SJCRH30 (cell line): Measurements from ENCODE around the gene ST7. TPM values are rescaled to one million over a fixed set of nuclear protein-coding genes. Genes with fewer than 3 reads are reported as not detected.

Experiments
- DNase-seq, 2 experiments: peaks; one replicate each; pipeline ENCODE4 v3.0.0-alpha.2; 2015 to 2020
- H3K27ac ChIP-seq: fragments of 250-450 bp; sonication (Bioruptor Pico); 2 replicates; pipeline ENCODE4 v1.5.1; 2020; ENCODE audit warnings: mild to moderate bottlenecking, moderate library complexity
- H3K27me3 ChIP-seq: fragments of 250-450 bp; sonication (Bioruptor Pico); 2 replicates; pipeline ENCODE4 v1.5.1; 2020; ENCODE audit warnings: mild to moderate bottlenecking, moderate library complexity
- H3K36me3 ChIP-seq: fragments of 250-450 bp; sonication (Bioruptor Pico); 2 replicates; pipeline ENCODE4 v1.5.1; 2020; ENCODE audit warnings: mild to moderate bottlenecking, moderate library complexity
- H3K4me1 ChIP-seq: fragments of 250-450 bp; sonication (Bioruptor Pico); 2 replicates; pipeline ENCODE4 v1.5.1; 2020; ENCODE audit warnings: mild to moderate bottlenecking, moderate library complexity
- H3K4me3 ChIP-seq: fragments of 250-450 bp; sonication (Bioruptor Pico); 2 replicates; pipeline ENCODE4 v1.5.1; 2020; ENCODE audit warnings: mild to moderate bottlenecking, moderate library complexity
- H3K9me3 ChIP-seq: fragments of 250-450 bp; sonication (Bioruptor Pico); replicated peaks from 2 replicates; pipeline ENCODE4 v1.5.1; 2020; ENCODE audit warnings: mild to moderate bottlenecking, moderate library complexity
- total RNA-seq: library from RNA; depleted of rRNA; stranded (reverse); fragments of >200 nt; shearing (Covaris generic); gene quantifications from 2 replicates; pipeline ENCODE4 v1.2.3, GENCODE V29; 2014

The ST7 gene
- total RNA-seq, 1 experiment from 2014 or later: 35.7 TPM

- Histone ChIP-seq H3K27ac (peak overlapping the region; percentile 59), H3K9me3 (no peaks in the 10 kb centered on the region), H3K36me3 (no peaks in the 10 kb centered on the region; the same call in 1 of the 2 replicates), H3K27me3 (no peaks in the 10 kb centered on the region), H3K4me1 (peaks cover 49% of the 10 kb centered on the region), H3K4me3 (no peak overlapping the region)
- DNase-seq: no peak
These were observed 52.1 kb downstream of the ST7 start for GRCh38 chr7:117005449-117005848.

GRCh38 chr7:117006907-117007684, 53.8 kb downstream of the ST7 start:
- no peak overlapping the region for H3K27ac ChIP-seq
- H3K4me3 ChIP-seq: no peak overlapping the region
- DNase-seq: no peak
- H3K4me1 ChIP-seq: peaks cover 63% of the 10 kb centered on the region
- H3K27me3 ChIP-seq: no peaks in the 10 kb centered on the region
- H3K36me3 ChIP-seq: no peaks in the 10 kb centered on the region
- H3K9me3 ChIP-seq: no peaks in the 10 kb centered on the region

DNA sequence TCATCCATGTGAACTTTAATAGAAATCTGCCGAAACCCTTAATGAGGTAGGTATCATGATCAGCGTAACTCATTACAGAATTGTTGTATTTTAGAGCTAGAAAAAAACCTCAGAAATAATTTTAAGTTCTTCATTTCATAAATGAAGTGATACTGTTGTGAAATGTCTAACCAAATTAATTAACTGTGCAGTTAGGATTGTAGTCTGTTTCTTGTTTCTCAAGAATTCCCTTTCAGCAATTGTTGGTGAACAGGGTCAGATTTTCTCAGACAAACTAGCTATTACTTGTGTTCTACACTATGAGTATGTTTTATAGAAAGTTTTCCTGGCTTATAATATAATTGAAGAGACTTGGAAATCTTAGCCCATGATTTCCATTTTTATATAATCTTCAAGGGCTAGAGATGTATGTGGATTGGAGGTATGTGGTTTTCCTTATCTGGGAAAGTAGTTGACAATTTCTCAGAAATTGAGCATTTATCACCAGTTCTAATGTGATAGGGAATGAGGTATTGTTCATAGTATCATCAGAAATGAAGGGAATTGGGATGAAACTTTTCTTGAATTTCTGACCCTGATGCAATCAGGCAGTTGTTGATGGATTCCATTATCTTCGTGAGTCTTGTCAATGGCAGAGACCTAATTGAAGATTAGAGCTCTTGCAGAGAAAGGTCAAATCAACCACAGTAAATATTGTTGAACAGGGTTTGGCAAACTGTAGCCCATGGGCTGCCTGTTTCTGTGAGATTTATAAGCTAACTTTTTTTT, 55.0 kb downstream of the ST7 start:
- Histone ChIP-seq H3K36me3 (no peaks in the 10 kb centered on the region; the same call in 1 of the 2 replicates), H3K4me1 (peaks cover 68% of the 10 kb centered on the region)

DNA sequence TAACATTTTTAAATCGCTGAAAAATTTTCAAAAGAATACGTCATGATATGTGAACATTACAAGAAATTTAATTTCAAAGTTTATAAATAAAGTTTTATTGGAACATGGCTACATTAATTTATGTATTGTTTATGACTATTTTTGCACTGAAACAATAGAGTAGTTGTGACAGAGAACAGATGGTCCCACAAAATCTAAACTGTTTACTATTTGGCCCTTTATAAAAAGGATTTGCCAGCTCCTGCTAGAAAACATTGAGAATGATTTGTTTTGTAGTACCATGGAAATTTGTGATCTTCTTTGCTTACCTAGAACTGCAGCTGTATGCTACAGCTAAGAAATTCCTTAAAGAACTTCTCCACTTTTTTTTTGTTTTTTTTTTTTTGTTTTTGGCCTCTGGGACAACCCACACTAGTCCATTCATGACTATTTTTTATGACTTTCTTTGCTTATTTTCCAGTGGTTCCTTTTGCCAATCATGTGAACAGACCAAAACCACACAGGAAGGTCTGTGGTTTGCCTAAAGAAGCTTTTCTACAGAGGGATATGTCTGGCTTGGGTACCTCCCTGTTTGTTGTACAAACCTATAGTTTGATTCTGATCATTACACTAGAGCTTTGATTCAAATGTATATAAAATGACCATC, 55.7 kb downstream of the ST7 start:
- Histone ChIP-seq H3K36me3 (no peaks in the 10 kb centered on the region; the same call in 1 of the 2 replicates), H3K27me3 (no peaks in the 10 kb centered on the region), H3K9me3 (no peaks in the 10 kb centered on the region), H3K4me3 (no peak overlapping the region), H3K27ac (peak overlapping the region; percentile 32), H3K4me1 (peaks cover 70% of the 10 kb centered on the region)
- DNase-seq: peak; percentile 40 to 83

More for the DNA sequence above, 55.0 kb downstream of the ST7 start:
- Histone ChIP-seq H3K4me3 (no peak overlapping the region), H3K27ac (peak overlapping the region; percentile 32; the same call in 1 of the 2 replicates), H3K9me3 (no peaks in the 10 kb centered on the region), H3K27me3 (no peaks in the 10 kb centered on the region)
- DNase-seq: no peak

GRCh38 chr7:117009705-117010361, 56.5 kb downstream of the ST7 start:
- Histone ChIP-seq H3K36me3 (no peaks in the 10 kb centered on the region; the same call in 1 of the 2 replicates), H3K4me1 (peaks cover 69% of the 10 kb centered on the region), H3K27ac (no peak overlapping the region; the same call in 1 of the 2 replicates), H3K4me3 (no peak overlapping the region), H3K9me3 (no peaks in the 10 kb centered on the region), H3K27me3 (no peaks in the 10 kb centered on the region)
- no peak for DNase-seq

DNA sequence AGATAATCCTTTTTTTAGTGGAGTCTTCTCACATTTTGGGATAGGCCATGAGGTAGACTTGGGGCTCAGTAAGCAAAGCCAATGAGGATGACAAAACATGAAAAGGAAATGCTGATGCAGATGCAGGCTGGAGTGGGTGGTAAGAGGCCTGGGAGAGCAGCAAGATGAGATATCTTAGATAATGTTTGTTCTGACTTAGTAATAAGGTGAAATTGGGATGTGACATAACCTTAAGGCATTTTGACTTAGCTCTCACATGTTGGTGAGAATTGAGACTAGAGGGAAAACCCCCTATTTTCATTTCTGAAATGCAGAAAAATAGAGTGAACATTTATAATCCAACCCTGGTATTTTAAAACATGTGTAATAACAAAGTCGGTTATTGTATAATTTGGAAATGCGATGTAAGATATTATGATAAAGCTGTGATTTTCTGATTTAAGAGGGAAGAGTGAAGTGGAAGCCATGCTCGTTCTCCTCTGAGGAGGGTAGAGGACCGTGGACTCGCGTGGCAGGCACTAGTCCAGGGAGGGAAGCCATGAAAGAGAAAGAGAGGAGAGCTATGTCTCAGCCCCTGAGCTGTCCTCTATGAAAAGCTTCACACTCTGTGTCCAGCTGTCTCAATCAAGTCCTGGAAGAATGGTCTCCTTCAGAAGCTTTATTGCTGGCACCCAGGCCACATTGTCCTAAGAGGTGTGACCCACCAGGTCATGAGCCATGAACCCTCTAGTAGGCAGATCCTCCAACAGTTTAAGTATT, 57.3 kb downstream of the ST7 start:
- Histone ChIP-seq H3K27me3 (no peaks in the 10 kb centered on the region), H3K27ac (no peak overlapping the region), H3K36me3 (no peaks in the 10 kb centered on the region; the same call in 1 of the 2 replicates), H3K4me1 (peaks cover 62% of the 10 kb centered on the region), H3K9me3 (no peaks in the 10 kb centered on the region), H3K4me3 (no peak overlapping the region)
- DNase-seq: no peak

DNA sequence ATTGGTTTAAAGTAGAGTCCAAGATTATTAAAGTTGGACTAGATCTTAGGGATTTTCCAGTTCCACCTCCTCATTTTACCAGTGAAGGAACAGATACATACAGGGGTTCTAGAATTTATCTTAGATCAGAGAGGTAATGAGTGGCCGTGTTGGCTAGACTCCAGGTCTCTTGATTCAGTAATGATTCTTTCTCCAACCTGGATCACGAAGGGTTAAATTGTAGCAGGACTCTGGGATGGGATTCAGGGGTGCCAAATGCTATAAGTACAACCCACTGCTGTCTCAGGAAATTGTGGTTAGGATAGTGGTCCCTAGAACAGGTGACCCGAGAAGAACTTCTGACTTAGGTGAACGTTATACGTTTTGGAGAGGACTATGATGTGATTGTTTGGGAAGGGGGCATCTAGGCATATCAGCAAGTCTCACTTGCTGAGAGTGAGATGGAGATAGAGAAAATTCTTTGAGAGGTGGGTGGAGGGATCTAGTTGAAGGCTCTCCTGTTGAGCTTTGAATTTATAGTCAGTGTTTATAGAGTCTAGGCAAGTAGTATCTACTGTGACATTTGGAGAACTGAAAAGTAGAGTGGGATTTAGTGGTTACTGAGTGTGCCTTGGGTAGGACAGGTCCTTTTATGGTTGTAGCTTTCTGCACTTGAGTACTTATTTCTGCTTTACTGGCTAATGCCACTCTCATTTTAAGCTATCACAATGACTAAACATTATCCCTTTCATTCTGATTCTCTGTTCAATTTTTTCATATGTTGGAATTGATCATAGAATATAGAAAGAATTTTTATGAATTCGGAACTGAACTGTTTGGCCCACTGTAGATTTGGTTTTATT, 58.3 kb downstream of the ST7 start:
- Histone ChIP-seq H3K27me3 (no peaks in the 10 kb centered on the region), H3K4me1 (peaks cover 55% of the 10 kb centered on the region), H3K36me3 (no peaks in the 10 kb centered on the region; the same call in 1 of the 2 replicates), H3K9me3 (no peaks in the 10 kb centered on the region), H3K27ac (no peak overlapping the region), H3K4me3 (no peak overlapping the region)
- DNase-seq: peak in 1 of 2 experiments; percentile 54

DNA sequence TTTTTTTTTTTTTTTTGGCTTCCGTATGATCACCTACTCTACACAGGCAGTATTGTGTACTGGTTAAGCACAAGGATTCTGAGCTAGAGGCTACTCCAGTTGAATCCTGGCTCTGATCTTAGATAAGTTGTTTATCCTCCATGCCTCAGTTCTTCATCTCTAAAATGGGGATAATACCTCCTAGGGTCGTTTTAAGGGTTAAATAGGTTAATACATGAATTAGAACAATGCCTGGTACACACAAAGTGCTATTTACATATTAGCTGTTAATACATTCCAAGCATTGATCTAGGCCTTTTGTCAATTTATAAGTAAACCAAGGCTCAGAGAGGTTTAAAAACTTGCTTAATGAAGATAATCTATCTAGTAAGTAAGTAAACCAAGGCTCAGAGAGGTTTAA, 59.0 kb downstream of the ST7 start:
- no peaks in the 10 kb centered on the region for H3K27me3 ChIP-seq
- no peak for DNase-seq

DNA sequence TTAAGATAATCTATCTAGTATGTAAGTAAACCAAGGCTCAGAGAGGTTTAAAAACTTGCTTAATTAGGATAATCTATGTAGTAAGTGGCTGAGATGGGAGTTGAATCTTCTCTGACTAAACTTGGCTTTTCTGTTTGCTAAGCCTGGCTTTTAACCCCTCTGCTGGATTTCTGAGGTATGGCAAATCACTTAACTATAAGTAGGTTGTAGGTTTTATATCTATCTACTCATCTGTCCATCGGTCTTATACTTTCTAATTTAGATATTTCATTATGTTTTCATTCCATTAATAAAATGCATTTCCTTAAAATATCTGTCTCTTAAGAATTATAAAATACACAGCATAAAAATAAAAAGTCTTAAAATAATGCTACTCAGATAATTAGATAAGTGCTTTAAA, 59.4 kb downstream of the ST7 start:
- Histone ChIP-seq H3K9me3 (no peaks in the 10 kb centered on the region), H3K4me1 (peaks cover 53% of the 10 kb centered on the region), H3K36me3 (no peaks in the 10 kb centered on the region; the same call in 1 of the 2 replicates), H3K27ac (no peak overlapping the region), H3K27me3 (no peaks in the 10 kb centered on the region), H3K4me3 (no peak overlapping the region)
- DNase-seq: peak in 1 of 2 experiments; percentile 60

More for the DNA sequence above, 59.0 kb downstream of the ST7 start:
- no peaks in the 10 kb centered on the region for H3K9me3 ChIP-seq
- H3K4me1 ChIP-seq: peaks cover 55% of the 10 kb centered on the region
- no peaks in the 10 kb centered on the region; the same call in 1 of the 2 replicates for H3K36me3 ChIP-seq
- no peak overlapping the region for H3K4me3 ChIP-seq
- H3K27ac ChIP-seq: no peak overlapping the region

GRCh38 chr7:117014099-117014656, 60.9 kb downstream of the ST7 start:
- peak overlapping the region; percentile 10 for H3K27ac ChIP-seq
- H3K36me3 ChIP-seq: no peaks in the 10 kb centered on the region; the same call in 1 of the 2 replicates
- peak overlapping the region; percentile 10 for H3K4me3 ChIP-seq
- H3K4me1 ChIP-seq: peaks cover 42% of the 10 kb centered on the region
- H3K27me3 ChIP-seq: no peaks in the 10 kb centered on the region
- no peaks in the 10 kb centered on the region for H3K9me3 ChIP-seq
- DNase-seq: no peak

- Histone ChIP-seq H3K4me3 (peak overlapping the region; percentile 10), H3K27me3 (no peaks in the 10 kb centered on the region), H3K4me1 (peaks cover 40% of the 10 kb centered on the region), H3K27ac (peak overlapping the region; percentile 10), H3K9me3 (no peaks in the 10 kb centered on the region), H3K36me3 (no peaks in the 10 kb centered on the region; the same call in 1 of the 2 replicates)
- DNase-seq: peak; percentile 65 to 78
These were observed 61.4 kb downstream of the ST7 start for GRCh38 chr7:117014673-117015133.

GRCh38 chr7:117015258-117016184, 62.2 kb downstream of the ST7 start:
- Histone ChIP-seq H3K27ac (no peak overlapping the region), H3K4me1 (peaks cover 32% of the 10 kb centered on the region), H3K4me3 (no peak overlapping the region; the same call in 1 of the 2 replicates), H3K9me3 (no peaks in the 10 kb centered on the region), H3K36me3 (no peaks in the 10 kb centered on the region; the same call in 1 of the 2 replicates), H3K27me3 (no peaks in the 10 kb centered on the region)
- DNase-seq: no peak
